A673 (cell line): ENCODE data around the gene STKLD1.

Experiments
- EZH2 ChIP-seq: fragments of 200-600 bp; sonication (generic); IDR thresholded peaks from 2 replicates; pipeline ENCODE4 v1.6.1; 2017; ENCODE audit warnings: borderline replicate concordance, low read depth, mild to moderate bottlenecking, mixed read lengths, antibody characterized with exemption, low read length; ENCODE audit not compliant: poor library complexity, severe bottlenecking
- TF ChIP-seq, protein P1 (sequence below): fragments of 300-800, 200-600 bp; sonication (generic); conservative IDR thresholded peaks from 2 replicates; pipeline ENCODE4 v1.5.1; 2017; ENCODE audit warnings: low read depth, mild to moderate bottlenecking, antibody characterized with exemption, low read length, moderate library complexity, mixed read lengths

DNA sequence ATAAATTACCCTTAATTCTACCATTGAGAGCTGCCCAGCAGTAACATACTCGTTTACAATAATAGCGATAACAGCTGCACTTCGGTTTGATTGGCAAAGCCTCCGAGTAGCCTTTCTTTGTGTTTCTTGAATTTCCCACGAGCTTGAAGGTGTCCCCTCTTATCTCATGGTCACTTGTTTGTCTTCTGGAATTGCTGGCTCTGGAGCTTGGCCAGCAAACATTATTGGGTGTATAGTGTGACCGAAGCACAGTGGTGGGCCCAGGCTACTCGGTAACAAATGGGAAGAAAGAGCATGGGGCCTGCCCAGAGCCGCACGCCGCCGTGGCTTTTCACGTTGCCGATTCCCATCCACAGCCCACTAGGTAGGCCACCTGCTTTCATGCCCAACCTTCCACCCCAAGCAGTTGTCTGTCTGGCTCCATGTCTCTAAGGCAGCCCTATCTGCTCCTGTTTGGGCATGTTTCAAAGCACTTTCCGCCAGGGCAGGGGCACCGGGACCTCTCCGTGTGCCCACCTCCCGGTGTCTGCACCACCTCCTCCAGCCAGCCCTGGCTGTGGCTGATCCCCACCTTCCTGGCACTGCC, 8.7 kb downstream of the STKLD1 start:
- TF ChIP-seq, protein P1, sequence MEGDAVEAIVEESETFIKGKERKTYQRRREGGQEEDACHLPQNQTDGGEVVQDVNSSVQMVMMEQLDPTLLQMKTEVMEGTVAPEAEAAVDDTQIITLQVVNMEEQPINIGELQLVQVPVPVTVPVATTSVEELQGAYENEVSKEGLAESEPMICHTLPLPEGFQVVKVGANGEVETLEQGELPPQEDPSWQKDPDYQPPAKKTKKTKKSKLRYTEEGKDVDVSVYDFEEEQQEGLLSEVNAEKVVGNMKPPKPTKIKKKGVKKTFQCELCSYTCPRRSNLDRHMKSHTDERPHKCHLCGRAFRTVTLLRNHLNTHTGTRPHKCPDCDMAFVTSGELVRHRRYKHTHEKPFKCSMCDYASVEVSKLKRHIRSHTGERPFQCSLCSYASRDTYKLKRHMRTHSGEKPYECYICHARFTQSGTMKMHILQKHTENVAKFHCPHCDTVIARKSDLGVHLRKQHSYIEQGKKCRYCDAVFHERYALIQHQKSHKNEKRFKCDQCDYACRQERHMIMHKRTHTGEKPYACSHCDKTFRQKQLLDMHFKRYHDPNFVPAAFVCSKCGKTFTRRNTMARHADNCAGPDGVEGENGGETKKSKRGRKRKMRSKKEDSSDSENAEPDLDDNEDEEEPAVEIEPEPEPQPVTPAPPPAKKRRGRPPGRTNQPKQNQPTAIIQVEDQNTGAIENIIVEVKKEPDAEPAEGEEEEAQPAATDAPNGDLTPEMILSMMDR: no peak
- no peak for TF ChIP-seq EZH2
